ENCODE results near the gene ERBB2. TPM values are rescaled to one million over a fixed set of nuclear protein-coding genes. Genes with fewer than 3 reads are reported as not detected.
A peak's percentile ranks its signal among the peaks of the same experiment; 100 is the strongest.

ERBB2 gene
- total RNA-seq, 1 donor from 2014 or later, result 4.1 TPM

DNA sequence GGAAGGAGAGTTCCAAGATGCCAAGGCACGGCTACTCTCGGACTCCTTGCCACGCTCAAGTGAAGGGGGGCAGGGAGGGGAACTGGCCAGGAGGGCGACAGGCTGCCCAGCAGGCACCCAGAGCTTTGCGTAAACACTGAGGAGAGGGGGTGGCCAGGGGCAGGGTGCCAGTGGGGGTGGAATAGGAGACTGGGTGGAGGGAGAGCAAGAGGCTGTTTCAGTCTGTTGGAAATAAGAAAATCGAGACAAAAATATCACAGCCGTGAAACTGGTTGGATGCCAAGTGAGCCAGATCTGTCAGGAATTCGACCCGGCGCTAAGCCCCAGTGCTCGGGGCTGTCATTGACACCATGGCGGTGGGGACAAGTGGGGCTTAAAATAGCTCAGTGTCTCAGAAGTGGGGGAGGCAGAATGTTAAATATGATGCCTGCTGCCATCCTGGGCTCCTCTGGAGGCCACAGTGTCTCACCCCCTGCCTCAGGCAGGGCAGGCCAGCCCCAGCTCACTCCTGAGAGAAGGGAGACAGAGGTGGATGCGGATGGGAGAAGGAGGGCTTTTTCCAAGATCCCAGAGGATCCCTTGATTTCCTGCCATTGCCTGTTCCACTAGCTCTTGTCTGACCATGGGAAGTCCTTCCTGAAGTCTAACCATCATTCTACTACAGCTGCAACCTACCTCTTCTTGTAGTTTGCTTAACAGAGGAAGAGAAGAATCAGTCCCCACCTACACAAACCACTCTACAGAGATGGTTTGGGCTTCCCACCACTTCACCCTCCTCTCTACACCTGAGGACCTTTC, 22.1 kb upstream of the ERBB2 start:
- no peaks in the 10 kb centered on the region for H3K9me3 Mint-ChIP-seq
- no peaks in the 10 kb centered on the region for H3K27me3 Mint-ChIP-seq (ENCODE audit: low read depth)
- intact Hi-C loops (cut with micrococcal nuclease), result no loop called here
- DNase-seq (ENCODE audit: low spot score), result no peak
- peaks cover 46% of the 10 kb centered on the region for H3K4me1 Mint-ChIP-seq (ENCODE audit: low read depth)
- H3K27ac Mint-ChIP-seq, result no peak overlapping the region
- H3K4me3 Mint-ChIP-seq (ENCODE audit: low read depth), result no peak overlapping the region
- H3K36me3 Mint-ChIP-seq (ENCODE audit: low read depth), result peaks cover 20% of the 10 kb centered on the region

DNA sequence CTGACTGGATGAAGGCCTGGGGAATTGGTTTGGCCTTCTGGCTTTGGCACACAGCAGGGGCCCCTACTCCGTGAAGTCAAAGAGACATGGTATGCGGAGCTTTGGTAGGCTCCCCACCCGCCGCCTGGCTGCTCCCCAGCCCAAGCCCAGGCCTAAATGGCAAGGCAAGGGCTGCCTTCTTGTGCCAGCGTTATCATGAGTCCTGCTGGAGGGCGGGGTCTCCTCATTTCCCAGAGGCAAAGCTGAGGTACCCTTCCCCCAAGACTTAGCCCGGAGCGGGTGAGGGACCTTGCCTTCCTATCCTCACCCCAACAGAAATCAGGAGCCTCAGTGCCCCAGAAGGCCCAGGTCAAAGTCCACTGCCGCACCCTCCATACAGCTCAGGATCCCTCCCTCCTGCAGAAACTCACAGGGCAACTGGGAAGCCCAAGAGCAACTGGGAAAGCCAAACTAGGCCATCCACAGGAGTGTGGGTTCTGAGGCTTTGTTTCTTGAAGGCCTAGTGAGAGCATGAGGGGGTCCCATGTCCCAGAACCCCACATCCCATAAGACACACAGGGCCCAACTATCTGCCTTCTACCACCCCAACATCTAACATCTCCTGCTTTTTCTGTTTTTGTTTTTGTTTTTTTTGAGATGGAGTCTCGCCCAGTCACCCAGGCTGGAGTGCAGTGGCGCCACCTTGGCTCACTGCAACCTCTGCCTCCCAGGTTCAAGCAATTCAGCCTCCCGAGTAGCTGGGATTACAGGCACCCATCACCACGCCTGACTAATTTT, 21.3 kb upstream of the ERBB2 start:
- H3K4me3 Mint-ChIP-seq (ENCODE audit: low read depth), result no peak overlapping the region
- H3K27ac Mint-ChIP-seq, result peak overlapping the region; percentile 85
- H3K9me3 Mint-ChIP-seq, result no peaks in the 10 kb centered on the region
- no peaks in the 10 kb centered on the region for H3K27me3 Mint-ChIP-seq (ENCODE audit: low read depth)
- peaks cover 46% of the 10 kb centered on the region for H3K4me1 Mint-ChIP-seq (ENCODE audit: low read depth)
- H3K36me3 Mint-ChIP-seq (ENCODE audit: low read depth), result peaks cover 26% of the 10 kb centered on the region
- no peak for DNase-seq (ENCODE audit: low spot score)
- intact Hi-C loops (cut with micrococcal nuclease), result no loop called here

DNA sequence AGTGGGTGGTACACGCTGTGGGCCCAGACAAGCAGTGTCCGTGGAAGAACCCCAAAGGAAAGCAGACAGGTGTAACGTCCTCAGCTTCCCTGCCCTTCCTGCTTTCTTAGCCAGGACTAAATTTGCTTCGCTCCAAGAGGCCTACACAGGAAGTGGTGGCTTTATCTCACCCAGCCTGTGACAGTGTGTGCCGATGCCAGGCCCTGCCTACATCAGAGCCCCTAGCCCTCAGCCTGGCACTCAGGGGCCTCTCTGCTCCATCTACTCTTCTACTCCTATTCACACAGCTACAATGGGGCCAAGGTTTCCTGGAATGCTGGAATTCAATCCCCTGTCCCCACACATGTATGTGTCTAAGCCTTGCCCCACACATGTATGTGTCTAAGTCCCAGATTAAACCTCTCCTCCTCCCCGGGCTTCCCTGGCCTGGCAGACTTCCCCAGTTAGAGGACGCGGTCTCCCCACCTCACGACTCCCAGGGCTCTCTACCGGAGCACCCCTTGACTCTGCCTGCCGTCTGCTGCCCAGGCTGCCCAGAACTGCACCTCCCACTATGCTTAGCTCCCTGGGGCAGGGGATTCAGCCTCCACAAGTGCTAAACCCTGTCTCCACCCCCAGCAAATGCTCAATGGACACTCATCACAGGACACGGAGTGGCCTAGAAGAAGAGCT, 20.2 kb upstream of the ERBB2 start:
- Mint-ChIP-seq H3K4me3 (ENCODE audit: low read depth) (no peak overlapping the region), H3K27me3 (ENCODE audit: low read depth) (no peaks in the 10 kb centered on the region), H3K4me1 (ENCODE audit: low read depth) (peaks cover 46% of the 10 kb centered on the region), H3K36me3 (ENCODE audit: low read depth) (peaks cover 33% of the 10 kb centered on the region), H3K27ac (peak overlapping the region; percentile 85), H3K9me3 (no peaks in the 10 kb centered on the region)
- peak; percentile 35 for DNase-seq (ENCODE audit: low spot score)
- intact Hi-C loops (cut with micrococcal nuclease), result loop anchor here (10.0 kb wide), 1 partner anchor 85 kb away; no protein-coding TSS in a partner anchor

DNA sequence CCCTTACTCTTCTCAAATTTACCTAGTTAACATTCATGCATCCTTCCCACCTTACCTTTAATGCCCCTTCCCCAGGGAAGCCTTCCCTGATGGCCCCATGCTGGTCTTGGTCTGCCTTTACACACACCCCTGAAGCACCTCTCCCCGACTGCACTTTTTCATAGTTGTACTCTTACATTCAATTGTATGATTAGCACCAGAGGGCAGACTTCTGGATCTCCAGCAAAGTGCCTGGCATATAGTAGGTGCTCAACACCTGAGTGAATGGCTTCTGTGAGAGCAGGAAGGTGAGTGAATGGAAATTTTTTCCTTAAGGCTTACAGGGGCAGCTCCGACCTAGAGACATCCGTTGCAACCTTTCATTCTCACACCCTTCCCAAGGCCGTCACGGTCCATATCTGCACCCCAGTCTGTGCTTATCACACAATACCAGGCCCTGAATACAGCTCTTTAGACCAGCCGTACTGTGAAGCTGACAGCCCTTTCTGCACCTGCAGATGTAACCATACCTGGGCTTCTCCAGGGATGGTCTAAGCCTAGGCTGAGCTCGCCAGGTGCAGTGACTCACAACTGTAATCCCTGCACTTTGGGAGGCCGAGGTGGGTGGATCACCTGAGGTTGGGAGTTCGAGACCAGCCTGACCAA, 16.4 kb upstream of the ERBB2 start:
- intact Hi-C loops (cut with micrococcal nuclease), result loop anchor here (10.0 kb wide), 1 partner anchor 81 kb away; no protein-coding TSS in a partner anchor
- H3K4me1 Mint-ChIP-seq (ENCODE audit: low read depth), result peaks cover 30% of the 10 kb centered on the region
- H3K9me3 Mint-ChIP-seq, result peaks cover 3% of the 10 kb centered on the region

DNA sequence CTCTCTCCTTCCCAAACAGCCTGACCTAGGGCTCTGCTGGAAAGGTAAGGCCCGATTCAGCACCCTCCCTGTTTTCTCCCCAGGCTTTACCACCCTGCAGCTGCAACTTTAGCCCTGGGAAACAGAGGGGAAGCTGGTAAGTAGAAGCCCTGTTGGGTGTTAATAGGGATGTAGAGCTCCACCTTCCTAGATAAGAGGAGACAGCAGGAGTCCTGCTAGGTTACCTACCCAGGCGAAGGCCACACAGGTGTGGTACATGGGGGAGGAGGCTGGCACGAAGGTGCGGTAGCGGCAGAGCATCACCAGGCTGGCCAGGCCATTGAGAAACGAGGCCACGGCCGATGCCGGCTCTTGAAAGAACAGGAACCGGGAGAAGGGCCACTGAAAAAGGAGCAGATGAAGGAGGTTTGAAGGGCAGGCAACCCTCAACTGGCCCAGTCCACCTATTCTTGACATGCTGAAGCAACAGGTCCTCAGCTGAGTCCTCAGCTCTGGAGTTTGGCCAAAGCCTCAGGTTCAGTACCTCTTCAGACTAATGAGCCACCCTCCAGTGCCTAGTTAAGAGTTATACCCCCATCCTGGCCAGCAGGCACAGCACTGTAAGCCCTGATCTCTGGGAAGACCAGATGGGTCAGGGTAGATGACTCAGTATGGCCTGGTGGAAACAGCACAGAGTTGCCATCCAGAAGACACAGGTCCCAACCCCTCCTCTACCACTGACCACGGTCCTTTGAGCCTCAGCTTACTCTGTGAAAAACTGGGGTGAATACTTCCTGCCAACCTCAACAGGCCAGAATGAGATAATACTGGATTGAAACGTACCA, 15.3 kb upstream of the ERBB2 start:
- peaks cover 31% of the 10 kb centered on the region for H3K36me3 Mint-ChIP-seq (ENCODE audit: low read depth)
- H3K27me3 Mint-ChIP-seq (ENCODE audit: low read depth), result no peaks in the 10 kb centered on the region
- intact Hi-C loops (cut with micrococcal nuclease), result loop anchor here (10.0 kb wide), 1 partner anchor 80 kb away; no protein-coding TSS in a partner anchor
- H3K27ac Mint-ChIP-seq, result no peak overlapping the region
- peaks cover 3% of the 10 kb centered on the region for H3K9me3 Mint-ChIP-seq
- no peak for DNase-seq (ENCODE audit: low spot score)
- peaks cover 32% of the 10 kb centered on the region for H3K4me1 Mint-ChIP-seq (ENCODE audit: low read depth)
- H3K4me3 Mint-ChIP-seq (ENCODE audit: low read depth), result no peak overlapping the region

More for the DNA sequence above, 16.4 kb upstream of the ERBB2 start:
- no peak for DNase-seq (ENCODE audit: low spot score)
- Mint-ChIP-seq H3K4me3 (ENCODE audit: low read depth) (no peak overlapping the region), H3K36me3 (ENCODE audit: low read depth) (peaks cover 27% of the 10 kb centered on the region), H3K27ac (no peak overlapping the region), H3K27me3 (ENCODE audit: low read depth) (no peaks in the 10 kb centered on the region)

DNA sequence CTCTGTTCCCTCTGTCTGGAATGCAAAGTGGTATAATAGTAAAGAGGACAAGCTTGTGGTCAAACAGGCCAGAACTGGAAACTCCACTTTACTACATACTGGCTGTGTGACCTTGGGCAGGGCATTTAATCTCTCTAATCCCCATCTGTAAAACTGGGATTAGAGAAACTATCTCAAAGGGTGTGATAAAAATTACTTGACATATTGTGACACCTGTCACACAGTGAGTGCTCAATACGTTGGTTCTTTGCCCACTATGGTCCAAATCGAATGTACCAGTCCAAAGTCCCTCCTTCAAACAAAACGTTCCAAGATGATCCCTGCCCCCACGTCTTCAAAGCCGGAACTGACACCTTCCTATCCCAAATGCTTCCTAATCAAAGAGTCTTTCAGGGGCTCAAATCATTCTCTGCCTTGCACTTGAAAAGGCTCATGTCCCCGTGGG, 12.7 kb upstream of the ERBB2 start:
- peak overlapping the region; percentile 87 for H3K4me3 Mint-ChIP-seq (ENCODE audit: low read depth)
- no peaks in the 10 kb centered on the region for H3K27me3 Mint-ChIP-seq (ENCODE audit: low read depth)
- H3K4me1 Mint-ChIP-seq (ENCODE audit: low read depth), result peaks cover 18% of the 10 kb centered on the region
- H3K27ac Mint-ChIP-seq, result no peak overlapping the region
- peaks cover 3% of the 10 kb centered on the region for H3K9me3 Mint-ChIP-seq
- H3K36me3 Mint-ChIP-seq (ENCODE audit: low read depth), result peaks cover 25% of the 10 kb centered on the region
- intact Hi-C loops (cut with micrococcal nuclease), result loop anchor here (10.0 kb wide), 1 partner anchor 78 kb away; no protein-coding TSS in a partner anchor
- DNase-seq (ENCODE audit: low spot score), result no peak

DNA sequence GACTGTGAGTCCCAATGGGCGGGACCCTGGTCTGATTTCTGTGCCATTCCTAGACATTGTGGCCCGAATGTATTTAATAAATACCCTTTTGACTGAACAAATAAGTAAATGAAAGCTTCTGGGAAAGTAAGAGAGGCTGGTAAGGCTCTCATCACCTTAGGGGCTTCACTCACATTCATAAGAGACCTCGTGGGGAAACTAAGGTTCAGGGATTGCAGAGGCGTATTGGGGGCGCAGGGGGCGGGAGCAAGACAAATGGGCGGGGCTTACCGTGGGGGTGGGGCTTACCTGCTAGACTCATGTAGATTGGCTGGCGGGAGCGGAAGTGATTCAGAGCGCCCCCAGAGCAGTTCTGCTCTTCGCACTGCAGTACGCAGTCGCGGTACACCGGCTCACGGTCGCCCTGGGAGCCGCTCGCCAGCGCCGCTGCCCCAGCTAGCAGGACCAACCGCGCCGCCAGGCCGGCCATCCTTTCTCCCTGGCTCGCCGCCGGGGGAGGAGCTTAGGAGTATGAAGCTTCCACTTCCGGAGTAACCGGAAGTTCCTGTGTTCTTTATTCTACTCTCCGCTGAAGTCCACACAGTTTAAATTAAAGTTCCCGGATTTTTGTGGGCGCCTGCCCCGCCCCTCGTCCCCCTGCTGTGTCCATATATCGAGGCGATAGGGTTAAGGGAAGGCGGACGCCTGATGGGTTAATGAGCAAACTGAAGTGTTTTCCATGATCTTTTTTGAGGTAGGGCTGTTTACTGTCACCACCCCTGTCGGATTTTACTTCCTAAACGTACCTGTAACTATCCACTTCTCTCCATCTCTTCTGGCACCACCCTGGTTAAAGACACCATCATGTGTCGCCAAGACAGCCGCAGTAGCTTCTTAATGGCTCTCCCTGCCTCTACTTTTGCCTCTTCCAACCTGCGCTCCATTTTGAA, 12.1 kb upstream of the ERBB2 start, which contains the start of gene PGAP3:
Gene PGAP3, minus strand, starts transcription at position 512 of the 929 bp plus-strand sequence. Its CDS starts 43 bp downstream, at position 469.
- Mint-ChIP-seq H3K4me3 (ENCODE audit: low read depth) (peak within 1 kb of the TSS; percentile 87), H3K36me3 (ENCODE audit: low read depth) (peaks cover 25% of the 10 kb centered on the region), H3K4me1 (ENCODE audit: low read depth) (peaks cover 17% of the 10 kb centered on the region), H3K9me3 (peaks cover 3% of the 10 kb centered on the region), H3K27me3 (ENCODE audit: low read depth) (no peaks in the 10 kb centered on the region), H3K27ac (peak within 1 kb of the TSS; percentile 92)
- intact Hi-C loops (cut with micrococcal nuclease), result loop anchor here (10.0 kb wide), 1 partner anchor 77 kb away; no protein-coding TSS in a partner anchor
- DNase-seq (ENCODE audit: low spot score), result peak; percentile 77

DNA sequence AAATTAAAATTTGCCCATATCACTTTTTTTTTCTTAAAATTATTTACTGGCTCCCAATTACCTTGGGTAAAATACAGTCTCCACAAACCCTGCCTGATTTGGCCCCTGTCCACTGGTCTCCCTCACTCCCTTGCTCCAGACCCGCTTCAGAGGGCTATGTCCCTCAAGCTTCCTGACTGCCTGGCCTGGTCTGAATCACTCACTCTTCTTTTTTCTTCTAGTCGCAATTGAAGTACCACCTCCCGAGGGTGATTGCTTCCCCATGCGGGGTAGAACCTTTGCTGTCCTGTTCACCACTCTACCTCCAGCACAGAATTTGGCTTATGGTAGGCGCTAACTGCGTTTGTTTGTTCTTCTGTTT, 11.4 kb upstream of the ERBB2 start:
- H3K4me3 Mint-ChIP-seq (ENCODE audit: low read depth), result peak overlapping the region; percentile 87
- no peak for DNase-seq (ENCODE audit: low spot score)
- H3K27ac Mint-ChIP-seq, result peak overlapping the region; percentile 92
- peaks cover 3% of the 10 kb centered on the region for H3K9me3 Mint-ChIP-seq
- H3K36me3 Mint-ChIP-seq (ENCODE audit: low read depth), result peaks cover 20% of the 10 kb centered on the region
- no peaks in the 10 kb centered on the region for H3K27me3 Mint-ChIP-seq (ENCODE audit: low read depth)
- peaks cover 17% of the 10 kb centered on the region for H3K4me1 Mint-ChIP-seq (ENCODE audit: low read depth)
- intact Hi-C loops (cut with micrococcal nuclease), result loop anchor here (10.0 kb wide), 1 partner anchor 76 kb away; no protein-coding TSS in a partner anchor

DNA sequence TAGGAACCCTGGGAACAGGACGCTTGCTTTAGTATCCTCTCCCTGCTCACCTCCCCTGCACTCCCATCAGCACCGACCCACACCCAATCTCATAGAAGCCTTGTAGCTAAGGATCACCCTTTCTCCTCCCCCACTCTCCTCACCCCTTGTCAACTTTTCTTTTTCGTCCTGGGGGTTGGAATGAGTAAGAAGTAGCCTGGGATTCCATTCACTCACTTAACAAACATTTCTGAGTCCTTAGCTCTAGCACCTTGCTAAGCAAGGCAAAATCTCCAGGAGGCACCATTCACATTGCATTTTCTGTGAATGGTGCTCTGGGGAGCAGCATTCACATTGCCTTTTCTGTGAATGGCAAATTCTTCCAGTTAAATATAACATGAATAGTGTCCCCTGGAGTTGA, 10.9 kb upstream of the ERBB2 start:
- peak overlapping the region; percentile 92 for H3K27ac Mint-ChIP-seq
- no peaks in the 10 kb centered on the region for H3K27me3 Mint-ChIP-seq (ENCODE audit: low read depth)
- H3K9me3 Mint-ChIP-seq, result peaks cover 3% of the 10 kb centered on the region
- H3K36me3 Mint-ChIP-seq (ENCODE audit: low read depth), result peaks cover 18% of the 10 kb centered on the region
- peaks cover 17% of the 10 kb centered on the region for H3K4me1 Mint-ChIP-seq (ENCODE audit: low read depth)
- no peak for DNase-seq (ENCODE audit: low spot score)
- H3K4me3 Mint-ChIP-seq (ENCODE audit: low read depth), result peak overlapping the region; percentile 87
- intact Hi-C loops (cut with micrococcal nuclease), result loop anchor here (10.0 kb wide), 1 partner anchor 76 kb away; no protein-coding TSS in a partner anchor

DNA sequence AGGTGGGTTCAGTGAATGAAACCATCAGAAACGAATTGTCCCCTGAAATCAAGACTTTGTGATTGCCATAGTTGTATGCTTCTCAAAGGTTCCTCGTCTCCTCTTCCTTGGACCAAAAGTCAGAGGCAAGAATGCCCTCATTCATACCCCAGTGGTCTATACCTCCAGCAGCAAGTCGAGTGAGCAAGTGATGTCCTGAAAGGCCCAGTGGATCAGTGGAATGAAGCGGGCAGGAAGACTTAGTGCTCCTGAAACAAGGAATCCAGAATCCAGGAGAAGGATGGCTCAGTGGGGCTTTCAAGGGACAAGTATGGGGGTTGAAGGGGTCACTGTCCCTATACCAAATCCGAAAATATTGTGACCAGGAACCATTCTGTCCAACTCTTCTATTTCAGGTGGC, 5.3 kb upstream of the ERBB2 start:
- Mint-ChIP-seq H3K27me3 (ENCODE audit: low read depth) (peaks cover 9% of the 10 kb centered on the region), H3K4me3 (ENCODE audit: low read depth) (no peak overlapping the region), H3K27ac (no peak overlapping the region), H3K9me3 (no peaks in the 10 kb centered on the region), H3K36me3 (ENCODE audit: low read depth) (no peaks in the 10 kb centered on the region), H3K4me1 (ENCODE audit: low read depth) (no peaks in the 10 kb centered on the region)
- intact Hi-C loops (cut with micrococcal nuclease), result no loop called here
- DNase-seq (ENCODE audit: low spot score), result no peak

DNA sequence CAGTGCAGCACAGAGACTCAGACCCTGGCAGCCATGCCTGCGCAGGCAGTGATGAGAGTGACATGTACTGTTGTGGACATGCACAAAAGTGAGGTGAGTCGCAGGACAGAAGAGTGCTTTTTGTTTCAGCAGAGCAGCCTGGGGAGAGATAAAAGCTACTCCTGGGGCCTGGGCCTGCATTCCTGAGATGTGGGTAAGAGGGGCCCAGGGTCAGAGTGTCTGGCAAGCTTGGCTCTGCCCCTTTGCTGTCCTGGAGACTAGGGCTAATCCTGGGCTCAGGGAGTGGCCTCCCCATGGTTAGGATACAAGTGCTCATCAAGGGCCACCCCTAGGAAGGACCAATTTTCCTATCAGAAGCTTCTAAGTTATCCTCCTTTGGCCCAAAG, 4.8 kb upstream of the ERBB2 start:
- Mint-ChIP-seq H3K36me3 (ENCODE audit: low read depth) (no peaks in the 10 kb centered on the region), H3K27ac (no peak overlapping the region), H3K4me3 (ENCODE audit: low read depth) (no peak overlapping the region), H3K9me3 (no peaks in the 10 kb centered on the region), H3K4me1 (ENCODE audit: low read depth) (no peaks in the 10 kb centered on the region), H3K27me3 (ENCODE audit: low read depth) (peaks cover 12% of the 10 kb centered on the region)
- no peak for DNase-seq (ENCODE audit: low spot score)
- intact Hi-C loops (cut with micrococcal nuclease), result no loop called here

Data from activated T-helper 2 cell treated with anti-CD3 and anti-CD28 coated beads, Interferon-gamma antibody, Interleukin-2, Interleukin-4, amounts not matched to agents 10 μg/mL and 5 μg/mL and 100 μg/mL, durations not matched to agents 14 hours and 24 hours and 36 hours (primary cell).